ENCODE results near the gene PCDHA11.
"Not testable (repeated sequence)": the region's sequence is repeated elsewhere in the genome, so short reads cannot be mapped to it uniquely, and the experiment has no call there.

The PCDHA11 gene

GRCh38 chr5:140855772-140856674, 12.7 kb upstream of the PCDHA11 start, which contains the start of gene PCDHA10:
TSS of gene PCDHA10 (plus strand) at chr5:140855897. CDS start at chr5:140856049, 152 bp downstream.
- DNase-seq = peak in 1 of 2 donors; percentile 48

DNA sequence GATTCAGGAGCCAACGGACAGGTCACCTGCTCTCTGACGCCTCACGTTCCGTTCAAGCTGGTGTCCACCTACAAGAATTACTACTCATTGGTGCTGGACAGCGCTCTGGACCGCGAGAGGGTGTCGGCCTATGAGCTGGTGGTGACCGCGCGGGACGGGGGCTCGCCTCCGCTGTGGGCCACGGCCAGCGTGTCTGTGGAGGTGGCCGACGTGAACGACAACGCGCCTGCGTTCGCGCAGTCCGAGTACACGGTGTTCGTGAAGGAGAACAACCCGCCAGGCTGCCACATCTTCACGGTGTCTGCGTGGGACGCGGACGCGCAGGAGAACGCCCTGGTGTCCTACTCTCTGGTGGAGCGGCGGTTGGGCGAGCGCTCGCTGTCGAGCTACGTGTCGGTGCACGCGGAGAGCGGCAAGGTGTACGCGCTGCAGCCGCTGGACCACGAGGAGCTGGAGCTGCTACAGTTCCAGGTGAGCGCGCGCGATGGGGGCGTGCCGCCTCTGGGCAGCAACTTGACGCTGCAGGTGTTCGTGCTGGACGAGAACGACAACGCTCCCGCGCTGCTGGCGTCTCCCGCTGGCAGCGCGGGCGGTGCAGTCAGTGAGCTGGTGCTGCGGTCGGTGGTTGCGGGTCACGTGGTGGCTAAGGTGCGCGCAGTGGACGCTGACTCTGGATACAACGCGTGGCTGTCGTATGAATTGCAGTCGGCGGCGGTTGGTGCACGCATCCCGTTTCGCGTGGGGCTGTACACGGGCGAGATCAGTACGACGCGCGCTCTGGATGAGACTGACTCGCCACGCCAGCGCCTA, 11.4 kb upstream of the PCDHA11 start:
- no peak for DNase-seq

DNA sequence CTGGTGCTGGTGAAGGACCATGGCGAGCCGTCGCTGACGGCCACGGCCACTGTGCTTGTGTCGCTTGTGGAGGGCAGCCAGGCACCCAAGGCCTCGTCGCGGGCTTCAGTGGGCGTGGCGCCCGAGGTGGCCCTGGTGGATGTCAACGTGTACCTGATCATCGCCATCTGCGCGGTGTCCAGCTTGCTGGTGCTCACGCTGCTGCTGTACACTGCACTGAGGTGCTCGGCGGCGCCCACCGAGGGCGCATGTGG, 10.8 kb upstream of the PCDHA11 start:
- no peak for DNase-seq

DNA sequence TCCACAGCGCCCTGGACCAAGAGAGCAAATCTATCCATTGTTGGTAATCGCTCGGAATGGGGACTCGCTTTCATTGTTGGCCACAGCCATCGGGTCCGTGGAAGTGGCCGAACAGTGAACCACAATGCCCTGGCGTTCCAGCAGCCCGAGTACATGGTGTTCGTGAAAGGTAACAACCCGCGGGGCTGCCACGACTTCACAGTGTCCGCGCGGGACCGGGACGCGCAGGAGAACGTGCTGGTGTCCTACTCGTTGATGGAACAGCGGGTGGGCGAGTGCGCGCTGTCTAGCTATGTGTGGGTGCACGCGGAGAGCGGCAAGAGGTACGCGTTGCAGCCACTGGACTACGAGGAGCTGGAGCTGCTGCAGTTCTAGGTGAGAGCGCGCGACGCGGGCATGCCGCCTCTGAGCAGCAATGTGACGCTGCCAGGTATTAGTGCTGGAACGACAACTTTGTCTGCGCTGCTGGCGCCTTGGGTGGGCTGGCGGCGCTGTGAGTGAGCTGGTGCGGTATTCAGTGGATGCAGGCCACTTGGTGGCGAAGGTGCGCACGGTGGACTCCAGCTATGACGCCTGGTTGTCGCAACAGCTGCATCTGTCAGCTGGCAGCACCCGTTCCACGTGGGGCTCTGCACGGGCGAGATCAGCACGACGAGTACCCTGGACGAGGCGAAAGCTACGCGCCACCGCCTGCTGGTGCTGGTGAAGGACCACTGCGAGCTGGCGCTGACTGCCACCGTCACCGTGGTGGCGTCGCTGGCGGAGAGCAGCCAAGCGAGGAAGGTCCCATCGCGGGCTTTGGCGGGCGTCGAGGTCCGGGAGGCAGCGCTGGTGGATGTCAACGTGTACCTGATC, 6.1 kb upstream of the PCDHA11 start:
- DNase-seq = no peak

- DNase-seq = no peak
Measured at GRCh38 chr5:140869555-140869886, 764 bp downstream of the PCDHA11 start.

DNA sequence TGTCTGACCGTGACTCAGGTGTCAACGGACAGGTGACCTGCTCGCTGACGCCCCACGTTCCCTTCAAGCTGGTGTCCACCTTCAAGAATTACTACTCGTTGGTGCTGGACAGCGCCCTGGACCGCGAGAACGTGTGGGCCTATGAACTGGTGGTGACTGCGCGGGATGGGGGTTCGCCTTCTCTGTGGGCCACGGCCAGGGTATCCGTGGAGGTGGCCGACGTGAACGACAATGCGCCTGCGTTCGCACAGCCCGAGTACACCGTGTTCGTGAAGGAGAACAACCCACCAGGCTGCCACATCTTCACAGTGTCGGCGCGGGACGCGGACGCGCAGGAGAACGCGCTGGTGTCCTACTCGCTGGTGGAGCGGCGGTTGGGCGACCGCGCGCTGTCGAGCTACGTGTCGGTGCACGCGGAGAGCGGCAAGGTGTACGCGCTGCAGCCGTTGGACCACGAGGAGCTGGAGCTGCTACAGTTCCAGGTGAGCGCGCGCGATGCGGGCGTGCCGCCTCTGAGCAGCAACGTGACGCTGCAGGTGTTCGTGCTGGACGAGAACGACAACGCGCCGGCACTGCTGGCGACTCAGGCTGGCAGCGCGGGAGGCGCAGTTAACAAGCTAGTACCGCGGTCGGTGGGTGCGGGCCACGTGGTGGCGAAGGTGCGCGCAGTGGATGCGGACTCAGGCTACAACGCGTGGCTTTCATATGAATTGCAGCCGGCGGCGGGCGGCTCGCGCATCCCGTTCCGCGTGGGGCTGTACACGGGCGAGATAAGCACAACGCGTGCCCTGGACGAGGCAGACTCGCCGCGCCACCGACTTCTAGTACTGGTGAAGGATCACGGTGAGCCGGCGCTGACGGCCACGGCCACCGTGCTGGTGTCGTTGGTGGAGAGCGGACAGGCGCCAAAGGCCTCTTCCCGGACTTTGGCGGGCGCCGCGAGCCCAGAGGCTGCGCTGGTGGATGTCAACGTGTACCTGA, 1.8 kb downstream of the PCDHA11 start:
- DNase-seq = no peak

- no peak for DNase-seq
Measured at GRCh38 chr5:140875085-140876065, 6.6 kb downstream of the PCDHA11 start, which contains the start of gene PCDHA12. TSS of gene PCDHA12 (plus strand) at chr5:140875308. CDS start at chr5:140875473, 165 bp downstream.

- DNase-seq = not testable (repeated sequence)
Measured at GRCh38 chr5:140876541-140877261, 7.9 kb downstream of the PCDHA11 start.

DNA sequence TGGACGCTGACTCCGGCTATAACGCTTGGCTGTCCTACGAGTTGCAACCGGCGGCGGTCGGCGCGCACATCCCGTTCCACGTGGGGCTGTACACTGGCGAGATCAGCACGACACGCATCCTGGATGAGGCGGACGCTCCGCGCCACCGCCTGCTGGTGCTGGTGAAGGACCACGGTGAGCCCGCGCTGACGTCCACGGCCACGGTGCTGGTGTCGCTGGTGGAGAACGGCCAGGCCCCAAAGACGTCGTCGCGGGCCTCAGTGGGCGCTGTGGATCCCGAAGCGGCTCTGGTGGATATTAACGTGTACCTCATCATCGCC, 8.5 kb downstream of the PCDHA11 start:
- DNase-seq = no peak

- DNase-seq = no peak
Measured at GRCh38 chr5:140881889-140882590, 13.3 kb downstream of the PCDHA11 start, which contains the start of gene PCDHA13. TSS of gene PCDHA13 (plus strand) at chr5:140882124. CDS start at chr5:140882269, 145 bp downstream.

DNA sequence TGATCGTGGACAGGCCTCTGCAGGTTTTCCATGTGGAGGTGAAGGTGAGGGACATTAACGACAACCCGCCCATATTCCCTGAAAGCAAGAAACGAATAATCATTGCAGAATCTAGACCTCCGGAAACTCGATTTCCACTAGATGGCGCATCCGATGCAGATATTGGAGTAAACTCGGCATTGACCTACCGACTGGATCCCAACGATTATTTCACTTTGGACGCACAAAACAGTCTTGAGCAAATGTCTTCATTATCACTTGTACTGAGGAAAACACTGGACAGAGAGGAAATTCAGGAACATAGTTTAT, 13.8 kb downstream of the PCDHA11 start:
- DNase-seq = no peak

- DNase-seq = no peak
Measured at GRCh38 chr5:140883373-140883772, 14.6 kb downstream of the PCDHA11 start.

GRCh38 chr5:140883927-140884697, 15.4 kb downstream of the PCDHA11 start:
- no peak for DNase-seq

DNA sequence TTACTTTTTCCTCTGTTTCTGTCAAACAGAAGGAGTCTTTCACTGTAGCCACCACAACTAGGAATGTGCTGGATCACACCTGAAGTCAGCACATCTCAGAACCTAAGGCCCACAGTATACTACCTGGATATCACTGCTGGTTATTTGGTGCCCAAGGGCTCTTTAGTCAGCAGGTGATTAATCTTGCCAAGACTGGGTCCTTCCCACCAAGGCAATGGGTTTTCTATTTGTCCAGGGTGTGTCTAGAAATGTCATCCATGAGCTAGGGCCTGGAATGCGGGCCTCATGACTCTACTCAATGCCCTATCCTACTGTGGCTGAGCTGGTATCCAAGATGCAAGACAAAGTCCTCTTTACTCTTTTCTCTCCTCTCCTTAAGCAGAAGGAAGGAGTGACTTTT, 47.6 kb downstream of the PCDHA11 start:
- no peak for DNase-seq

Data from hippocampal formation (tissue), 2 donors.